H1 (cell line): ENCODE measurements around the gene VSNL1. TPM values are rescaled to one million over a fixed set of nuclear protein-coding genes. Genes with fewer than 3 reads are reported as not detected.

ENCODE experiments used
- polyA plus RNA-seq, 7 experiments: library from polyadenylated mRNA; depleted of rRNA in 3 of 7; stranded (reverse) in 5 of 7; unstranded in 2 of 7; fragments of >200 nt in 5 of 7; fragments of 200-250 nt in 2 of 7; gene quantifications; 1 replicate in 5 of 7; 2 replicates in 1 of 7; 4 replicates in 1 of 7; pipeline versions ENCODE4 v1.2.1 to v1.2.3, GENCODE V29; 2011 to 2013; ENCODE audit warnings: missing spikeins in 2 of 7, mixed read lengths in 2 of 7
- total RNA-seq: library from RNA; stranded (reverse); fragmentation: NEBNext Ultra II Directional; extraction: Animal tissue kit (Norgen Biotek cat#: 25700); gene quantifications from 2 replicates; pipeline ENCODE4 v1.2.1, GENCODE V29; 2021

The VSNL1 gene
- total and polyA plus RNA-seq, 2 of the 8 experiments (the other 6 are each of a cell fraction or from before 2014, with no cell fraction given), result 49.4 to 108 TPM

Other genes with a start within 250 kb of the VSNL1 start
- gene RAD51AP2, start 22.3 kb upstream of the VSNL1 start, total RNA-seq, result 0.08 and 0.20 TPM in 2 replicates
- 0.02 and 0.03 TPM in 2 replicates for gene RAD51AP2, start 22.3 kb upstream of the VSNL1 start, polyA plus RNA-seq (2011; rRNA removed)
- gene SMC6, start 213.1 kb downstream of the VSNL1 start, total RNA-seq, result 48.5 and 49.5 TPM in 2 replicates
- 6.1 and 9.7 TPM in 2 replicates for gene SMC6, start 213.1 kb downstream of the VSNL1 start, polyA plus RNA-seq (2011; rRNA removed)
- 19.2 and 20.5 TPM in 2 replicates for gene GEN1, start 213.4 kb downstream of the VSNL1 start, total RNA-seq
- gene GEN1, start 213.4 kb downstream of the VSNL1 start, polyA plus RNA-seq (2011; rRNA removed), result 6.6 and 6.9 TPM in 2 replicates